COR-L47 (cell line): ENCODE results near the gene ZNF213.
"Not testable (repeated sequence)": the region's sequence is repeated elsewhere in the genome, so short reads cannot be mapped to it uniquely, and the experiment has no call there.

Experiments used
- DNase-seq: peaks from one replicate; lab custom pipeline; 2025; lab: John Stamatoyannopoulos, UW

The ZNF213 gene

DNA sequence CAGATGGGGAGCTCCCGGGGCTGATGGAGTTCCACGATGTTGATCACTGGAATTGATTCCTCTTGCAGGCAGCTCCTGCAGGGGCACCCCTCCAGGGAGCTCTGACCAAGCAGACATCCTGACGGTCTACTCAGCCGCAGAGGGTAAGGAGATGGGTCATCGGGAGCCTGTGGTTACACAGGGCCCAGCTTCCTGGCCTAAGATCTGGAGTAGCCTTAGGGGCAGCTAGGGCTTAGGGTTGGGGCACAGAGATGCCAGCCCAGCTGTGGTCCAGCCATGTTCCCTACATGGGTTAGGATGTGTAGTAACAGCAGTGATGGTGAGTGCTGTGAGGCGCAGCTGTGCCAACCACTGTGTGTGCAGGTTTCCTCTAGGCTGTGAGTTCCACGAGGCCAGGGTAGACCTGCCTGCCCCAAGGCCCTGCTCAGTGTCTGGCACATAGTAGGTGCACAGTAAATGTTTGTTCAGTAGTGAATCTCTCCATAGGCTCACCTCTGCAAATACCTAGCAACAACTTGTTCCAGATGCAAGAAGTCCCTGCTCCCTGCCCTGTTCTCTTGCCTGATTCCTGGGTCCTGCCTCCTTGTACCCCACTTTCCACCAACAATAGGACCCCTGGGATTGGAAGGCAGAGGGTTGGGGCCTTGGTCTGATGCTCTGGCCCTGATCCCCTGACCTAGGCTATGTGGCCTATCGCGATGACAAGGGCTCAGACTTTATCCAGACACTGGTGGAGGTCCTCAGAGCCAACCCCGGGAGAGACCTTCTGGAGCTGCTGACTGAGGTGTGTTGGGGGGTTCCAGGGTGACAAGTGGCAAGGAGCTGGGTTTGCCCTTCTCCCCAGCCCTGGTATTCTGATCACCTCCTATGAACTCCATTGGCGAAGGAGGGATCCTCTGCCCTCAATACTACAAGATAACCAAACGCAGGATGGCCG lies 13.7 kb downstream of the ZNF213 start:
- DNase-seq: no peak

DNA sequence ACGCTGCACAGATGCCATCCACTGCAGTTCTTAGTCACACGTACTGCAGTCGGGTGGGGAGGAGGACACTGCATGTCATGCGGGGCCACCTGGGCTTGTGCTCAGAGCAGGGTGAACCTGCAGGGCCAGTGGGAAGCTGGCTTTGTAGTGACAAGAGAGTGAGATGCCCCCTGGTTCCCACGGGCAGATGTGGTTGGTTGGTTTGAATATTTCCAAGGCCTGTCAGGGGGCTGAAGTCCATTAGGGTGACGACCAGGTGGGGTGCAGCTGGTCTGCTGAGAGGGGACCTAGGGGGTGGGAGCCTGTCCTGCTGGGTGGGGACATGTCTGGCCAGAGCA lies 14.3 kb downstream of the ZNF213 start:
- DNase-seq: no peak

DNA sequence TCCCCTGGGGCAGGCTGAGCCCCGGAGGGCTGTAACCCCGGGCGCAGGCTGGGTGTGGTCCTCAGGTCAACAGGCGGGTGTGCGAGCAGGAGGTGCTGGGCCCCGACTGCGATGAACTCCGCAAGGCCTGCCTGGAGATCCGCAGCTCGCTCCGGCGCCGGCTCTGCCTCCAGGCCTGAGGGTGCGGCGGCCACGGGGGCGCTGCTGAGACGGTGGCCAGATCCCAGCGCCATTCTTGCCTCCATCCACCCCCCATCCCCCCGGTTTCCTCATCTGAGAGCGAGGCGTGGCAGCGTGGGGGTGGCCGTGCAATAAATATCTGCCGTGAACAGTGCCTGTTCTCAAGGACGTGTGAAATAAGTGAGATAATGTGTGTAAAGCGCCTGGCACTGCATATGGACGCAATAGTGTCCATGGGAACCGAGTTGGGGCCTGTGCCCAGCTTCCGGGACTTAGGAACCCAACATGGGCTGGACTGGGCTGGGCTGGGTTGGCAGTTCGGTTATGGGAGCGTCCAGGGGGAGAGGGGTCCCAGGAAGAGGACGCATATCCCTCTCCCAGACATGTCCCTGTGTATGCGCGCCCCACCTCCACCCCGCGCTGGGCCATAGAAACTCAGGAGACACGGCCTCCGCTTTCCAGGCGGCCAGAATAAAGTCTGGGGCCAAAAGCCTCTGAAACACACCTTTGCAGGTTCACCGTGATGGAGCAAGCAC lies 15.0 kb downstream of the ZNF213 start:
- DNase-seq: peak; percentile 36

DNA sequence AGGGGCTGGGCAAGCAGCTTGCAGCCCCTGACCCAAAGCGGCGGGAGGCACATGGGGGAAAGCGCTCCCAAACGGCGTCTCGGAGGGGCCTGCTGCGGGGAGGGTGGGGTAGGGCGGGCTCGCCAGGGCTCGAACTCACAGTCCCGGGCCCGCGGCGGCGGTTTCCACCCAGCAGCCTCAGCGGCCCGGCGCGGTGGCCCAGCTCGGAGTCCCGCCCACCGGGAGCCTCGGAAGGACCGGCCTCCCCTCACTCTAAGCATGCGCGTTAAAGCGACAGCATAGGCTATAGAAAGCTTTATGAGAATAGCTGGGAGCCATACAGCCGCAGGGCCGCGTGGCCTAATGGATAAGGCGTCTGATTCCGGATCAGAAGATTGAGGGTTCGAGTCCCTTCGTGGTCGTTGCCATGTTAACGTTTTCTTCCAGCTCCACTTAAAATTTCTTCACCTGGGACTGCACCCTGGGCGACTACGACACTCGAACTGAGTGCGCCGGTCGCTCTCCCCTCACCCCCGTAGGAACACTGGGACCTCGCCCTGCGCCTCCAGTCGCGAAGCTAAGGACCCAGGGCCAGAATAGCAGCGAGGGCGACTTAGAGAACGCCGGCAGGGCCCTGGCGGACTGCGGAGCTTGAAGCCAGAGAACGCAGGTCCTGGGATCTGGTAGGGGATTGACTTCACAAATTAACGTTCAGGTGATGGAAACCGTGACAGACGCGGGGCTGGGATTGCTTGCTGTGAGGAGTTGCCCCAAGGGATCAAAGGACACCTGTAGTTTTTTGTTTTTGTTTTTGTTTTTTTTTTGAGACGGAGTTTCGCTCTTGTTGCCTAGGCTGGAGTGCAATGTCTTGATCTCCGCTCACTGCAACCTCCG lies 15.8 kb downstream of the ZNF213 start:
- peak; percentile 95 for DNase-seq

DNA sequence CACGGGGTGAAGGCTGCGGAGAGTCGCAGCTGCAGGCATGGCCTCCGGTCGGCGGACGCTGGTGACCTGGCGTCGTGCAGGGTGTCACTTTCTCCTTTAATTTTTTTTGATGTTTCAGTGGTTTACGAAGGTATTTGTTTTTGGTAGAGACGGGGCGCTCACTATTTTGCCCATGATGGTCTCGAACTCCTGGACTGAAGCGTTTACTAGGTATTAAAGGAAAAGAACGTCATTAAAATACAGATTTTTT lies 17.1 kb downstream of the ZNF213 start:
- no peak for DNase-seq

DNA sequence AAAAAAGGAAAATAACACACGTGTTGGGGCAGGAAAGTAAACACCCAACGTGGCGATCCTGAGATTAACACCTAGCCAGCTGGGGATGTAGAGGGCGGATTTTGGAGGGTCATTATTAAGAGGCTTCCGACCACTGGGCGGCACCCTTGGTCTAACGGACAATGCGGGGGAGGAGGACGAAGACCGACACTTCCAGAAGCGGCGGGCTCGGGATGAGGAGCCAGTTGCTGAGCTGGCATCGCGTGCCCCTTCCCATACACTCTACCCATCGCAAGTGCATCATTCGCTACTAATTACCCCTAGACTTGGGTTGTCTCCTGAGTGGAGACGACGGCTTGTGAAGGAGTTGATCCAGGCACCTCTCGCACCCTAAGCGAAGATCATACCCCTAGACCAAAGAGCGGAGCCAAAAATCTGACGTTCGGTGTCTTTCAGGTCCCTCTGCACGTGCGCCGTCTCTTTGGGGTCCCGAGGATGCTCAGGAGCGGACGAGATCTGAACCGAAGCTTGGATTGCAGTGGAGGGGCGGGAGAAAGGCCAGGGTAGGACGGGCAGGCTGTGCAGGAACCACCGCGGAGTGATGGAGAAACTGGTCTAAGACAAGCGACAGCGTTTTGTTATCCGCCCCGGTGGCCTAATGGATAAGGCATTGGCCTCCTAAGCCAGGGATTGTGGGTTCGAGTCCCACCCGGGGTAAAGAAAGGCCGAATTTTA lies 17.6 kb downstream of the ZNF213 start:
- peak; percentile 86 for DNase-seq

DNA sequence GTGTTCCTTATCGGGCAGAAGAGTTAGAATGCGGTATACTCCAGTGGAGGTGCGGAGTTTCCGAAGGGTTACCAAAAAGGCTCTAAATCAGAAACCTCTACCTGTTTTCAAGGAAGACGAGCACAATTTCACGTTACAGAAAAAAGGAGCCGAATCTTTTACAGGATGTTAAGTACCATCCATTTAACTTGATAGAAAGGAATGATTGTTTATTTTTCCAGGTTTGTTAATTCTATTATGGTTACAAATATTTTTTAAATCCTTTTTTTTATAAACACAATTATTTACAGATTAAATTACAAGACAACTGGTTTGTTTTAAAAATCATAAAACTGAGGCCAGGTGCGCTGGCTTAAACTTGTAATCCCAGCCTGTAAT lies 18.2 kb downstream of the ZNF213 start:
- no peak for DNase-seq

DNA sequence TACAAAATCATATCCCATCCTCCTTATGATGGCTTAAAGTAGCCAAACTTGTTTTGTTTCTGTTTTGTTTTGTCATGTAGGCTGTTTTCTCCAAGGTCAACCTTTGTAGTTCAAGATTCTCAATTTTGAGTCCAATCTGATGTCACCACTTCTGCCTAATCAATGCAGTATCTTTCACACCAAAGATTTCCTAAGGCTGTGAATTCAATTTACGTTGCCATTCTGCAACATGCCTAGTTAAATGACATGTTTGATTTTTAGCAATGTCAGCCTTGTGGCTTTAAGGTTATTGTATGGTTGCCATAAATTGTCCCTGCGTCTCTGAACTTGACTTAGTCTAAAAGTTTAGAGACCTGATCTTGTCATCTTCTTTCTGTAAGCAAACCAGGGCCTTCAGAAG lies 20.4 kb downstream of the ZNF213 start:
- DNase-seq: no peak

DNA sequence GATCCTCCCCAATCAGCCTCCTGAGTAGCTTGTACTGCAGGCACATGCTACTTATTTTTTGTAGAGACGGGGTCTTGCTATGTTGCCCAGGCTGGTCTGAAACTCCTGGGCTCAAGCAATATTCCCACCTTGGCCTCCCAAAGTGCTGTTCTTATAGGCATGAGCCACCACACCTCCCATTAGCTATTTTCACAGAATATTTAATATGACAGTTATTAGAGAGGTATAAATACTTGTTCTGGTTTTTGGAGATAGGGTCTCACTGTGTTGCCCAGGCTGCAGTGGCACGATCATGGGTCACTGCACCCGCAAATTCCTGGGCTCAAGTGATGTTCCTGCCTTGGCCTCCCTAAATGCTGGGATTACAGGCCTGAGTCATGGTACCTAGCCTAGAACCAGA lies 21.1 kb downstream of the ZNF213 start:
- DNase-seq: no peak

DNA sequence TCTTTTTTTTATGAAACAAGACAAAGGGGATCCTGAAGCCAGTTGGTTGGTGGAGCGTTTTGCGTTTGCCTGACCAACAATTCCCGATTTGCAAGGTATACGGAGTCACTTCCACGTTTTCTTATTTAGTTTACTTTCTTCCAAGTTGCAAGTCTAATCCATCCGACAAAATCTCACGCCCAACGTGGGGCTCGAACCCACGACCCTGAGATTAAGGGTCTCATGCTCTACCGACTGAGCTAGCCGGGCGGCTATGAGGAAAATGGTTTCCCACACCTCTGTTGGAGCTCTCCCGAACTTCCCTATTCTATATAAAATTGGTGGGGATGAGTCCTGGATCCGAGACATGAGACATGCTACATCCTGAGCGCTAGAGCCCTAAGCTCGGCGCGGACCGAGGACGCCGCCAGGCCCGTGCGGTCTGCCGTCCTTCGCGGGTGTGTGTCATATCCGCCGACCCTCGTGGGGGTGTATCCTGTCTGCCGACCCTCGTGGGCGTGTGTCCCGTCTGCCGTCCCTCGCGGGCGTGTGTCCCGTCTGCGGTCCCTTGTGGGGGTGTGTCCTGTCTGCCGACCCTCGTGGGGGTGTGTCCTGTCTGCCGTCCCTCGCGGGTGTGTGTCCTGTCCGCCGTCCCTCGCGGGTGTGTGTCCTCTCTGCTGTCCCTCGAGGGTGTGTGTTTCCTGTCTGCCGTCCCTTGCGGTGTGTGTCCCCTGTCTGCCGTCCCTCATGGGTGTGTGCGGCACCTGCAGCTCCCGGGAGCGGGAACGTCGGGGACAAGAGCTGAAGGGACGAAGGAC lies 22.6 kb downstream of the ZNF213 start:
- peak; percentile 76 for DNase-seq

DNA sequence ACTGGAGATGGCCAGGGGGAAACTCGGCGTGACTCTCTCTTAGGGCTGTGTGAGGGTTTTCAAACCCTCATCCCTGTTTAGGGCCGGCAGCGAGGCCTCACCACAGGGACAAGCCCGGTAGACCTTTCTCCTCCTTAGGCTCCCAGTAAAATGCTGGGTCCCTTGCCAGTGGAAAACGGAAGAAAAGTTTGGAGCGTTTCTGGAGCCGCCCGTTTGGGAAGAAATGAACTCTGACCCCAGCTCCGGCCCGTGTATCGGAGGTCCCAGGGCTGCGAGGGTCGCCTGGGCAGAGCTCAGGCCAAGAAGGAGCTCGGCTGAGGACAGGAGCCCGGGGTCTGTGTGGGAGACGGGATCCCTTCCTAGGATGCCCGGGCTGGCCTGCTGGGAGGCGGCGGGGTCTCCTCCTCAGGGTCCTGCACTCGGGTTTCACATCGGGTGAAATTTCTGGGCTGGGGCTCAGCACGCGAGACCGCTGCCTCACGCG lies 23.2 kb downstream of the ZNF213 start:
- no peak for DNase-seq

DNA sequence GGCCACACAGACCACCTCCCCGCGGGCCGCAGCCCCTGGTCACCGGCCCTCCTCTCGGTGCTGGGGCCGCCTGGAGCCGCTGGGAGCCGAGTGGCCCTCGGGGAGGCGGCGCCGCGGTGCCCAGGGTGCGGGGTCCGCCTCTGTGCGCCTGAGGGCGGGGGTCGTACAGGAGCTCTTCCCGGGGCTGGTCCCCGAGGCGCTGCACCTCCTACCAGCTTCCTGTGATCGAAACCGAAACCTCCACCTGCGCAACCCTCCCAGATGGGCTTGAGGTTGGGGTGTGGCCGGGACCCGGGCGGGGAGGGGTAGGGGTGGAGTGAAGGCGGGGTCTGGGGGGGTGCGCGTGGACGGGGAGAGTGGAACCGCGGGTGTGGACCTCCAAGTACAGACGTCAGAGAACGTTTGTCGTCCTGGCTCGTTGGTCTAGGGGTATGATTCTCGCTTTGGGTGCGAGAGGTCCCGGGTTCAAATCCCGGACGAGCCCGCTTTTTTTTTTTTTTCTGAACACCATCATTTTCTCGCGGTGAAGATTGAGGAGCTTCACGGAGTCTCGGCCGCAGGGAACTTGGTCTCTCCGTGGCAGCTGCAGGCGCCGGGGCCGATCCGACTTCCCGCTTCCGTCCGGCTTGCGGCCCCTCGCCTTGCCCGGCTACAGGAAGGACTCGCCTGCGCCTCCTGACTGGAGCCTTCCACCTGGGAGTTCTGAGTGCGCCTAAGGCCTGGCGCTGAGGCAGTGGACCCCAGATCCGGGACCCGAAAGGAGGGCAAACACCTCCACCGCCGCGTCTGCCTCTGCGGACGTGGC lies 23.9 kb downstream of the ZNF213 start:
- peak; percentile 76 for DNase-seq

DNA sequence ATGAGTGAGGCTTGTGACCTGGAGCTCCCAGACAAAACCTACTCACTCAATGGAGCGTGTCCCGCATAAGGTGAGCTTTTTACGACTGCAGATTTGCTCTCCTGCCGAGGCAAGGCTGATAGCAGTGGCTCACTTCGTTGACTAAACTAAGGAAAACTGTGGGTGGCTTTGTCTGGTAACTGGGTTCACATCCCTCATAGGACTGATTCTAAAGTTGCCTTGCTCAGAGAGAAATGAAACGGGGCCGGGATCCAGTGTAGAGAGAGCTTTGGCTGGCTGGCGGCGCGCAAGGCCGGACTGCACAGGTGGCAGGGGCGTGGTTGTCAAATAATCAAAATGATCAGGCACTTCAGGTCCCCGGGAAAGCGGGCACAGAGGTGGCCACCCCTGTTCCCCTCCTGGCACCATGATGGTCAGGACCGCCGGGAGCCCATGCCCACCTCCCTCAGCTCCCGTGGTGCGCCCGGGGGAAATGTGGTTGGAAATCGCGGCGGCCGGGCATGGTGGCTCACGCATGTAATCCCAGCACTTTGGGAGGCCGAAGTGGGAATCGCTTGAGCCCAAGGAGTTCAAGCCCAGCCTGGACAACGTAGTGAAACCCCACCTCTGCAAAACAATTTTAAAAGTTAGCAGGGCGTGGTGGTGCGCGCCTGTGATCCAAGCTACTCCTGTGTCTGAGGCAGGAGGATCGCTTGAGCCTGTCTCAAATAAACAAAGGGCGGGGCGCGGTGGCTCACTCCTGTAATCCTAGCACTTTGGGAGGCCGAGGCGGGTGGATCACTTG lies 26.6 kb downstream of the ZNF213 start:
- DNase-seq: no peak

DNA sequence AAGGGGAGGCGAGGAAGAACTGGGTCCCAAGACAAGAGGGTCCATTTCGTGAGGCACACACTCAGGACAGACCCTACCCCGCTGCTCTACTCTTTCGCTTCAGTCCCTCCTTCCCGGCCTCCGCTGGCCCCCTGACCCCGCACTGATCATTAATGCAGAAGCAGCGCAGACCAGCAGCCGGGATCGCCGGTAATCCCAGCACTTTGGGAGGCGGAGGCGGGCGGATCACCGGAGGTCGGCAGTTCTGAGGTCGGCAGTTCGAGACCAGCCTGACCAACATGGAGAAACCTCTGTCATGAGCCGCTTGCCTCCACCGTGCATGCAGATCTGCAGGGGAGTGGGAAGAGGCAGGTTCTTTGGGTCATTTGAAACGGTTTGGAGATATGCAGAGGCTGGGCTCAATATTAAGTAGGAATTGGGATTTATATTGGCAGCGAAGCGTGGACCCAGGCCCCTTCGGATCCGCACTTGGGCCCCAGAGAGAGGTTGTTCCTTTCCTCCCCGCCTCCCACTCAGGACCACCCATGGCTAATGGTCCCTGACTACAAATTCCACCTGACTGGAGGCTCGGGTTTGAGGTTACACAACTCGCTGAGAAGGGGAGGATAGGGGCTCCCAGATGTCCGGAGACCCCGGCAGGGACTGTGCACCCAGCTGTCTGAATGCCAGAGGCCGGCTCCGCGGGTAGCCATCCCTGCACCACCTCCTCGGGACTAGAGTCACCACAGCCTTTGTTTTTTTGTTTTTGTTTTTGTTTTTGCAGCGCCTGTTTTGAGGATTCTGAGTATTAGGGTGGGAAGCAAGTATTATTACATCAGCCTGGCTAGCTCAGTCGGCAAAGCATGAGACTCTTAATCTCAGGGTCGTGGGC lies 29.5 kb downstream of the ZNF213 start:
- no peak for DNase-seq

DNA sequence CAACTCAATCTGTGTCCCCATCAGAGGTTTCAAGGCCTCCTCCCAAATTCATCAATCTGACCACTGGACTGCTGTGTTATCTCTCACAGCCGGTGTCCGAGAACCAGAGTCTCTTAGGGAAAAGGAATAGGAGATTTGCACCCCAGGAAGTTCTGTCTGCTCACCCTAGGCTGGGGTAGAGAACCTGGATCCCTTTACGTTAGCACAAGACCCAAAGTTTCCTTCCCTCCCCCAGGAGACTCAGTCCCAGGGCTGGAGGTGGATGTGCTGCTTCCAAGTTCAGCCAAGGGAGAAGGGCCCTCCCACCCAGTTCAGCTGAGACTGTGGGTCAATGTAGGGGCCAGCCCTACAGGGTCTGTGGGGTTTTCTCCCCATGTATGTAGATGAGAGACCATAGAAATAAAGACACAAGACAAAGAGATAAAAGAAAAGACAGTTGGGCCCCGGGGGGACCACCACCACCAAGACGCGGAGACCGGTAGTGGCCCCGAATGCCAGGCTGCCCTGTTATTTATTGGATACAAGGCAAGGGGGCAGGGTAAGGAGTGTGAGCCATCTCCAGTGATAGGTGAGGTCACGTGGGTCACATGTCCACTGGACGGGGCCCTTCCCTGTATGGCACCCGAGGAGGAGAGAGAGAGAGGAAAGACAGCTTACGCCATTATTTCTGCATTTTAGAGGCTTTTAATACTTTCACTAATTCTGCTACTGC lies 30.4 kb downstream of the ZNF213 start:
- DNase-seq: no peak

DNA sequence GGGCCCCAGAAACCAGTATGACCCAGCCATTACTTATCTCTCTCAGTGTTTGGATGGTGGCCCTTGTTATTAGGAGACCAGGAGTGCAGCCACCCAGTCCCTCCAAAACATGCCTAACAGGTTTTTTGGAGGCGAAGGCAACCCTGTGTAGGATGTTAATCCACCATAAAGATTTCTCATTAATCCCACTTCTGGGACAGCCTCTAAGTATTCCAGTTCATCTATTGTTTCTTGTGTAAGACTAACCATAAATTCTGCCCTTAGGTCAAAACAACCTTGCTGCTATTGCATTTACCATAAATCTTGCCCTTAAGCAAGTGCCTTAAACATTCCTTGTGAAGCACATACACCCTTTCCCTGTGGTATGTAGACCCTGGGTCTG lies 31.7 kb downstream of the ZNF213 start:
- no peak for DNase-seq

DNA sequence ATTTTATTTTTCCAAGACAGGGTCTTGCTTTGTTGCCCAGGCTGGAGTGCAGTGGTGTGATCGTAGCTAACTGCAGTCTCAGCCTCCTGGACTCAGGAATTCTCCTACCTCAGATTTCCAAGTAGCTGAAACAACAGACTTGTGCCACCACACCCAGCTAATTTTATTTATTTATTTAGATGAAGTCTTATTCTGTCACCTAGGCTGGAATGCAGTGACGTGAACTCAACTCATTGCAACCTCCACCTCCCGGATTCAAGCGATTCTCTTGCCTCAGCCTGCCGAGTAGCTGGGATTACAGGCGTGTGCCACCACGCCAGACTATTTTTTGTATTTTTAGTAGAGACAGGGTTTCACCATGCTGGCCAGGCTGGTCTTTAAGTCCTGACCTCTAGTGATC lies 33.9 kb downstream of the ZNF213 start:
- not testable (repeated sequence) for DNase-seq
